Gastrocnemius medialis (tissue), 4 donors: ENCODE data around the gene KCNK2. TPM values are rescaled to one million over a fixed set of nuclear protein-coding genes. Genes with fewer than 3 reads are reported as not detected.

Experiments
- ATAC-seq, 2 donors: fragments of 150-250 bp; one replicate each; pipeline ENCODE4 v1.9.1; 2016
- DNase-seq, 2 donors: peaks; one replicate each; pipeline ENCODE4 v3.0.0-alpha.2; 2019
- H3K27ac ChIP-seq, 4 donors: fragments of 200-600 bp; sonication (generic); 1 replicate in 1 of 4; 2 replicates in 3 of 4; pipeline ENCODE4 v1.5.1; 2016 to 2018; ENCODE audit warnings: mild to moderate bottlenecking in 2 of 4, moderate library complexity in 1 of 4
- H3K27me3 ChIP-seq, 3 donors: fragments of 200-600 bp; sonication (generic) in 2 of 3; 1 replicate in 1 of 3; 2 replicates in 2 of 3; pipeline versions ENCODE4 v1.5.1 to v1.6.0; 2016 to 2019; ENCODE audit warnings: mild to moderate bottlenecking in 1 of 3, moderate library complexity in 1 of 3
- H3K36me3 ChIP-seq, 2 donors: fragments of 200-600 bp; sonication (generic) in 1 of 2; one replicate each; pipeline ENCODE4 v1.5.1; 2017 to 2018
- H3K4me1 ChIP-seq, 2 donors: fragments of 200-600 bp; sonication (generic) in 1 of 2; one replicate each; pipeline ENCODE4 v1.5.1; 2016 to 2017; ENCODE audit warnings: mild to moderate bottlenecking in 2 of 2
- H3K4me3 ChIP-seq, 4 donors: fragments of 200-600 bp; sonication (generic) in 3 of 4; 1 replicate in 1 of 4; 2 replicates in 3 of 4; pipeline ENCODE4 v1.5.1; 2016 to 2019; ENCODE audit warnings: mild to moderate bottlenecking in 2 of 4
- H3K9me3 ChIP-seq, 3 donors: fragments of 200-600 bp; sonication (generic) in 2 of 3; 1 replicate in 1 of 3; 2 replicates in 2 of 3; pipeline ENCODE4 v1.5.1; 2016 to 2019
- POLR2A ChIP-seq, 2 donors: fragments of 450-650 bp; IDR thresholded peaks; one replicate each; pipeline ENCODE4 v1.6.1; 2017; ENCODE audit warnings: antibody characterized with exemption in 2 of 2, mild to moderate bottlenecking in 2 of 2, moderate library complexity in 2 of 2
- in situ Hi-C, 4 donors: fragments of 200-750 bp; cut with MboI; loops; one replicate each; pipeline versions ENCODE4 v1.15.0 to v1.8.0; 2017; ENCODE audit warnings: low sequenced_read_pairs in 4 of 4
- intact Hi-C: fragments of 100-400 bp; cut with DNase I; formaldehyde crosslinking; loops from one replicate; pipeline ENCODE4 v1.15.1; 2023; ENCODE audit warnings: low total_unique reads
- total RNA-seq, 4 donors: library from RNA; depleted of rRNA; stranded (reverse); fragments of >200 nt; gene quantifications; one replicate each; pipeline versions ENCODE4 v1.1.0 to v1.2.3, GENCODE V29; 2016
- TF ChIP-seq, protein P1 (sequence below), 5 experiments: fragments of 450-650 bp in 3 of 5; fragments of 200-600 bp in 2 of 5; sonication (generic) in 2 of 5; IDR thresholded peaks in 4 of 5; conservative IDR thresholded peaks in 1 of 5; 1 replicate in 4 of 5; 2 replicates in 1 of 5; pipeline ENCODE4 v1.5.1; 2016 to 2019; ENCODE audit warnings: antibody characterized with exemption in 5 of 5, mild to moderate bottlenecking in 3 of 5, moderate library complexity in 3 of 5

The KCNK2 gene
- total RNA-seq, 4 donors from 2014 or later, result 0.56 to 2.4 (median 0.97) TPM

DNA sequence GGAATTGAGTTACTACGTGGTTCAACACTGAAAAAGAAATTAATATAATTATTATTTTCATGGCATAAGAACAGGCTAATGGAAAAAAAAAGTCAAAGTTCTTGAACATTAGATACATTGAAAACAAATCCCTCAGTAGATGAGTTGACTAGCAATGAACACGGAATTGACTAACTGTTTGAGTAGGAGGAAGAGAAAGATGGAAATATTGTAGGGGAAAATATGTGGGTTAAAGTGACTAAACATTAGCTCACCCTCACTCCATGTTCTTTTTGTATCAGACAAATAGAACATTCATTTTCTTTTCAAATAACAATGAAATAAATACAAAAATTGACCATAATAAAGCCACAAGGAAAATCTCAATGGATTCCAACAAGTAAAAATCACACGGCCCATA is 84.3 kb downstream of the KCNK2 start:
- Histone ChIP-seq H3K27ac (no peak overlapping the region), H3K4me3 (no peak overlapping the region), H3K27me3 (no peaks in the 10 kb centered on the region), H3K4me1 (no peaks in the 10 kb centered on the region), H3K36me3 (no peaks in the 10 kb centered on the region), H3K9me3 (no peaks in the 10 kb centered on the region)
- TF ChIP-seq, protein P1, sequence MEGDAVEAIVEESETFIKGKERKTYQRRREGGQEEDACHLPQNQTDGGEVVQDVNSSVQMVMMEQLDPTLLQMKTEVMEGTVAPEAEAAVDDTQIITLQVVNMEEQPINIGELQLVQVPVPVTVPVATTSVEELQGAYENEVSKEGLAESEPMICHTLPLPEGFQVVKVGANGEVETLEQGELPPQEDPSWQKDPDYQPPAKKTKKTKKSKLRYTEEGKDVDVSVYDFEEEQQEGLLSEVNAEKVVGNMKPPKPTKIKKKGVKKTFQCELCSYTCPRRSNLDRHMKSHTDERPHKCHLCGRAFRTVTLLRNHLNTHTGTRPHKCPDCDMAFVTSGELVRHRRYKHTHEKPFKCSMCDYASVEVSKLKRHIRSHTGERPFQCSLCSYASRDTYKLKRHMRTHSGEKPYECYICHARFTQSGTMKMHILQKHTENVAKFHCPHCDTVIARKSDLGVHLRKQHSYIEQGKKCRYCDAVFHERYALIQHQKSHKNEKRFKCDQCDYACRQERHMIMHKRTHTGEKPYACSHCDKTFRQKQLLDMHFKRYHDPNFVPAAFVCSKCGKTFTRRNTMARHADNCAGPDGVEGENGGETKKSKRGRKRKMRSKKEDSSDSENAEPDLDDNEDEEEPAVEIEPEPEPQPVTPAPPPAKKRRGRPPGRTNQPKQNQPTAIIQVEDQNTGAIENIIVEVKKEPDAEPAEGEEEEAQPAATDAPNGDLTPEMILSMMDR (IDR thresholded peaks at IDR 0.05 in 4 of 5, conservative IDR thresholded peaks at IDR 0.05 in 1 of 5), result no peak
- no peak for TF ChIP-seq POLR2A (IDR thresholded peaks at IDR 0.05)
- intact Hi-C loops (no loop called here), in situ Hi-C loops (no loop called here)
- no peak for DNase-seq
- ATAC-seq, result no peak

DNA sequence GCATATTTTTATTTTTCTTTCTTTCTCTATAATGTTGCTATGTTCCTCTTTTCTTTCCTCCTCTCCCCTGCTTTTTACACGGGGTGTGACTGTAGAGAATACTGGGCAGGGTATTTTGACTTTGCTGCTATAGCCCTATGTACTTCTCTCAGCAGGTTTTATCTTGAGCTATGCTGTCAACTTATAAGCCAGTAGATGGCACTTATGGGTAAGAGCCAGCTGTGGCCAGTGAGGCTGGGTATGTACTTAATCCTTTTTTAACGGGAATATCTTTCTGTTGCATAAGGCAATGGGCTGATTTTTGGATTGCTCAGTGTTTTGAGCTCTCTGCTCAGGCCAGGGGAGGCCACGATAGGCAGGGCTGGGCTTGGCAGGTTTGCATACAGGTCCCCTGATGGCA is 99.0 kb downstream of the KCNK2 start:
- no peak for TF ChIP-seq POLR2A (IDR thresholded peaks at IDR 0.05)
- TF ChIP-seq, protein P1 (IDR thresholded peaks at IDR 0.05 in 4 of 5, conservative IDR thresholded peaks at IDR 0.05 in 1 of 5), result no peak
- DNase-seq (no peak), ATAC-seq (no peak)
- in situ Hi-C loops, result loop anchor here in 1 of 4 donors (5.0 kb wide), 1 partner anchor 36 kb away; no protein-coding TSS in a partner anchor
- no peaks in the 10 kb centered on the region for H3K27me3 ChIP-seq
- H3K4me3 ChIP-seq, result no peak overlapping the region
- no peak overlapping the region for H3K27ac ChIP-seq
- no peaks in the 10 kb centered on the region for H3K36me3 ChIP-seq
- intact Hi-C loops, result no loop called here
- no peaks in the 10 kb centered on the region for H3K4me1 ChIP-seq
- no peaks in the 10 kb centered on the region for H3K9me3 ChIP-seq

DNA sequence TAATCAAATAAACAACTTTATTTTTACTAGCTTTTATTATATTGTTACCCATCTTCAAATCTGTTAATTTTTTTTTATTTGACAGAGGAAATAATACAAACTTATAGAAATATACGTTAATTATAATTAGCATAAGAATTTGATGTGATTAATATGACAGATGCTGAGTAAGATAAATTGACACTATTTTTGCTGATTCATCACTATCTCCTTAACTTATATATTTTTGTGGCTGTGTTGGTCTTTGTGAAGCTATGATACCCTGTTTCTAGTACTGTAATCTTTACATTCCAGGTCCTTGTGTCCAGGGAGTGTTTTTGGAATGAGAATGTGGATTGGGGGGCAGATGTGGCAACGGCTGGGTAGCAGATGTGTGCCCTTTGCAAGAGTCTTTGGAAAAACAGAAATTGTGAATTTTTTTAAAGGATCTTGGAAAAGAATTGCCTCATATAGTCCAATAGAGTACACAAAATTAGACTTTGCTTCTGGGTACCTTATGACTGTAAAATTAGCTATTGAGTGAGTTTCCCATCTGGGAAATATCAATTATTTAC is 102.6 kb downstream of the KCNK2 start:
- TF ChIP-seq, protein P1 (IDR thresholded peaks at IDR 0.05 in 4 of 5, conservative IDR thresholded peaks at IDR 0.05 in 1 of 5), result no peak
- no peak for TF ChIP-seq POLR2A (IDR thresholded peaks at IDR 0.05)
- DNase-seq (no peak), ATAC-seq (no peak)
- Histone ChIP-seq H3K27ac (no peak overlapping the region), H3K4me3 (no peak overlapping the region), H3K27me3 (no peaks in the 10 kb centered on the region), H3K4me1 (no peaks in the 10 kb centered on the region), H3K9me3 (no peaks in the 10 kb centered on the region), H3K36me3 (no peaks in the 10 kb centered on the region)
- intact Hi-C loops (no loop called here), in situ Hi-C loops (no loop called here)

DNA sequence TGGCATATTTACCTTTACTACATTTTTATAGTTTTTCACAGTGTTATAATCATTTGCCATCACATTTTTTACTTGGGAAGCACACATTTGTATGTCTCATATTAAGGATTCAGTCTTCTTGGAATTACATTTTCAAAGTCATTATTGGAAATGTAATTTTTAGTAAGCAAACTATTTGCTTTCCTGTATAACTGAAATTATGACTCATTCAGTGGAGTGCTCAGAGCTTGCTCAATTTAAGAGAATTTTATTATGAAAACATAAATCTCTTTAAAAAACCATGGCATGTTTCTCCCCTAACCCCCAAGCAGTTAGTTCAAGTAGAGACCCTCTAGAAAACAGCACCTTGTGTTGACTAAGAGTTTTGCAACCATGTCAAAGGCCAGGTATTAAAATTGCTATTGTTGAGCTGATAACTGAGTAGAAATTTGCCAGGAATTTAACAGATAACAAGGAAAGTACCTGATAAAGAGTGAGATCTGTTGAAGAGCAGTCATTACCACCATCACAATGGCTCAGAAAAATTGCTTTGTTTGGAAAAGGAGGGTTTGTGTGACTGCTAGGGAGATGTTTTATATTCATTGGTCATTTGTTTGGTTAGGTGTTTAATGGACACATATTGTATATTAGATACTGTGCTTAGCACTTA is 105.9 kb downstream of the KCNK2 start:
- Histone ChIP-seq H3K27ac (no peak overlapping the region), H3K27me3 (no peaks in the 10 kb centered on the region), H3K4me3 (no peak overlapping the region), H3K9me3 (no peaks in the 10 kb centered on the region), H3K36me3 (no peaks in the 10 kb centered on the region), H3K4me1 (no peaks in the 10 kb centered on the region)
- intact Hi-C loops, result no loop called here
- in situ Hi-C loops, result no loop called here
- DNase-seq, result no peak
- TF ChIP-seq, protein P1 (IDR thresholded peaks at IDR 0.05 in 4 of 5, conservative IDR thresholded peaks at IDR 0.05 in 1 of 5), result no peak
- TF ChIP-seq POLR2A (IDR thresholded peaks at IDR 0.05), result no peak
- no peak for ATAC-seq
